OCI-LY1 (cell line): ENCODE data around the gene DKK1.

Experiments used
- EZH2 ChIP-seq: fragments of 200-600 bp; sonication (generic), shearing (Covaris generic); IDR thresholded peaks from 2 replicates; pipeline ENCODE4 v1.8.0; 2017; ENCODE audit warnings: borderline replicate concordance, mixed run types, mild to moderate bottlenecking, antibody characterized with exemption, low read length, moderate library complexity, mixed read lengths
- TF ChIP-seq, protein P1 (sequence below): fragments of 200-600 bp; sonication (generic), shearing (Covaris generic); IDR thresholded peaks from 2 replicates; pipeline ENCODE4 v1.5.1; 2017; ENCODE audit warnings: mild to moderate bottlenecking, antibody characterized with exemption, low read length, moderate library complexity, mixed read lengths

DNA sequence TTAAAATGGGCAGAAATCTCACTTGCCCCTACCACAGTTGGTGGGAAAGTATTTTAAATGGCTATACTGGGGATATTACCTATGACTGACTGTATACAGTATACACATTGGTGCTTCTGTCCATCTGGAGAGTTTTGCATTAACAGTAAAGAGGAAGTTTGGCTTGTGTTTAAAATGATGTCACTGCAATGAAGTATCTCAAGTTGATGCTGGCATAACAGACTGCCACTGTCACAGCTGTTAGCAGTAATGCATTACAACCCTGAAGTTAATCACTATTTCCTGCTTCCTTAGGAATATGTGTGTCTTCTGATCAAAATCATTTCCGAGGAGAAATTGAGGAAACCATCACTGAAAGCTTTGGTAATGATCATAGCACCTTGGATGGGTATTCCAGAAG lies 1.9 kb downstream of the DKK1 start:
- TF ChIP-seq, protein P1, sequence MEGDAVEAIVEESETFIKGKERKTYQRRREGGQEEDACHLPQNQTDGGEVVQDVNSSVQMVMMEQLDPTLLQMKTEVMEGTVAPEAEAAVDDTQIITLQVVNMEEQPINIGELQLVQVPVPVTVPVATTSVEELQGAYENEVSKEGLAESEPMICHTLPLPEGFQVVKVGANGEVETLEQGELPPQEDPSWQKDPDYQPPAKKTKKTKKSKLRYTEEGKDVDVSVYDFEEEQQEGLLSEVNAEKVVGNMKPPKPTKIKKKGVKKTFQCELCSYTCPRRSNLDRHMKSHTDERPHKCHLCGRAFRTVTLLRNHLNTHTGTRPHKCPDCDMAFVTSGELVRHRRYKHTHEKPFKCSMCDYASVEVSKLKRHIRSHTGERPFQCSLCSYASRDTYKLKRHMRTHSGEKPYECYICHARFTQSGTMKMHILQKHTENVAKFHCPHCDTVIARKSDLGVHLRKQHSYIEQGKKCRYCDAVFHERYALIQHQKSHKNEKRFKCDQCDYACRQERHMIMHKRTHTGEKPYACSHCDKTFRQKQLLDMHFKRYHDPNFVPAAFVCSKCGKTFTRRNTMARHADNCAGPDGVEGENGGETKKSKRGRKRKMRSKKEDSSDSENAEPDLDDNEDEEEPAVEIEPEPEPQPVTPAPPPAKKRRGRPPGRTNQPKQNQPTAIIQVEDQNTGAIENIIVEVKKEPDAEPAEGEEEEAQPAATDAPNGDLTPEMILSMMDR, result no peak
- TF ChIP-seq EZH2, result no peak
